Measurements from ENCODE around the gene WDR49.

Gene WDR49

DNA sequence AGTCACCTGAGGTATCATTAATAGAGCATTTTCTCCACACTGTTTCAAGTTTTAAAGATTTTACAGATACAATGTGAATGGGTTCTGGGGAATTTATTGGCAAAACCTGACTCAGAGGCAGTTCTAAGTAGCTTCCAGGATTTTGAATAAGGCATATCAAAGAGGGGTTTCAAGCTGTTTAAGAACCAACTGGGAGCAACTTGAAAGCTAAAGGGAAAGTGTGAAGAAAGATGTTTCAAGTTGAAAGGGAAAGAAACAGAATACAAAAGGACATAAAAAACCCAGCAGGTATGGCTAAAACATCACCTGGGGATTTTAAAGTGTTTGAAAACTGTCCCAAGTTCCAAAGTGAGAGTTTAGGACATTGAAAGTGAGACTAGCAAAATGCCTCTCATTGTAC, 162.1 kb downstream of the WDR49 start:
- H3K4me3 ChIP-seq (ENCODE audit: low read depth, low read length), result no peak overlapping the region

DNA sequence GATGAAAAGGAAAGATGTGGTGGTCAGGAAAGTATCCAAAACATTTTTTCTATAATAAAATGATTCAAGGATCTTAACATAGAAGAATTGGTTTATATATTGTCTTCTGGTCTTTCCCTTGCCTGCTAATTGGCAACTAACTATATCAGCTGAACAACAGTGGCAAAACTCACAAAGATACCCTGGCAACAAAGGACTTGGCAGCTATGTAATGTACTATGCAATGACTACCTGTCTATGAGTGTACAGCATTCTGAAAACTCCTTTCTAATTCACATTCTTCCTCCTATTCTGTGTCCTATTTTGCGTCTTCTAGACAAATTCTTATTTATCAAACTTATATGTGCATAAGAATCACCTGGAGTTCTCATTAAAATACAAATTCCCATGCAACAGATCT, 164.2 kb downstream of the WDR49 start:
- no peak overlapping the region for H3K4me3 ChIP-seq (ENCODE audit: low read depth, low read length)

DNA sequence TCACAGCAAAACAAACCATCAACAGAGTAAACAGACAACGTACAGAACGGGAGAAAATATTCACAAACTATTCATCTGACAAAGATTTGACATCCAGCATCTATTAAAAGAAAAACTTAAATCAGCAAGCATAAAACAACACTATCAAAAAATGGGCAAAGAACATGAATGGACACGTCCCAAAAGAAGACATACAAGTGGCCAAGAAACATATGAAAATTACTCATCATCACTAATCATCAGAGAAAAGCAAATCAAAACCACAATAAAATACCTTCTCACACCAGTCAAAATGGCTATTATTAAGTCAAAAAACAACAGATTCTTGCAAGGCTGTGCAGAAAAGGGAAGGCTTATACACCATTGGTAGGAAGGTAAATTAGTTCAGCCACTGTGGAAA, 166.2 kb downstream of the WDR49 start:
- no peak overlapping the region for H3K4me3 ChIP-seq (ENCODE audit: low read depth, low read length)

DNA sequence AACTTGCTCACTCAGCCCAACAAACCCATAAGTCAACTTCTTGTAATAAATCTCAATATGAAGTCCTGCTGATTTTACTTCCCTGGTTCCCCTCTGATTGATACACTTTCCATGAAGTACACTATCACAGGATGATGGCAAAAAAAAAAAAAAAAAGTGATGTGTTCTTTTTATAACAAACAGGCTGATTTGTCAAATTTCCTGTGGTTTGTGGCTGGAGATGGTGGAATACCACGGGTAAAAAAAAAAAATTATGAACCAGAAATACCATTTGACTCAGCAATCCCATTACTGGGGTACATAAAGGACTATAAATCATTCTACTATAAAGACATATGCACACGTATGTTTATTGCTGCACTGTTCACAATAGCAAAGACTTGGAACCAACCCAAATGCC, 169.2 kb downstream of the WDR49 start:
- no peak overlapping the region for H3K4me3 ChIP-seq (ENCODE audit: low read depth, low read length)

DNA sequence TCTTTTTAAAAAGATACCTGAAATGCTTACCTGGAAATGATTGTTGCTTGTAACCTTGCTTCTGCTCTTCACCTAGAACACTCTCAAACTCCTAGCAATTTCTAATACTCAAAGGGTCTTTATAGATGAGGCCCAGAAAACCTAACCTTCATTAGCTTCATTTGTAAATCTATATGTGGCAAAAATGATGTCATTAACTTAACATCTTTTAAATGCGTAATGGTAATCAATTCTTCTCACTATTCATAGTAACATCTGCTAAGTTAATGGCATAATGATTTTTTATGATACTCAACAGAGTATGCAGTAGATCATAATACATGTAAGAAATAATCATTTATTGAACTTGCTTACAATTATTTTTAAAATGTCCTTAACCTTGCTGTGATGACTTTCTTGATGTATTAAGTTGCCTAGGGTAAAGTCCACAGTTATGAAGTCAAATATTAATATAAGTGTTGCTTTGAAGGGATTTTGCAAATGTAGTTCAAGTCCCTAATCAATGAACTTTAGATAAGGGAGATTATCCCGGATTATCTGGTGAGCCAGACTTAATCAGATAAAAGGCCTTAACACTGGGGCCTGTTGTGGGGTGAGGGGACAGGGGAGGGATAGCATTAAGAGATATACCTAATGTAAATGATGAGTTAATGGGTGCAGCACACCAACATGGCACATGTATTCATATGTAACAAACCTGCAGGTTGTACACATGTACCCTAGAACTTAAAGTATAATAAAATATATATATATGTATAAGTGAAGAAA, 169.8 kb downstream of the WDR49 start:
- H3K4me3 ChIP-seq (ENCODE audit: low read depth, low read length), result no peak overlapping the region

DNA sequence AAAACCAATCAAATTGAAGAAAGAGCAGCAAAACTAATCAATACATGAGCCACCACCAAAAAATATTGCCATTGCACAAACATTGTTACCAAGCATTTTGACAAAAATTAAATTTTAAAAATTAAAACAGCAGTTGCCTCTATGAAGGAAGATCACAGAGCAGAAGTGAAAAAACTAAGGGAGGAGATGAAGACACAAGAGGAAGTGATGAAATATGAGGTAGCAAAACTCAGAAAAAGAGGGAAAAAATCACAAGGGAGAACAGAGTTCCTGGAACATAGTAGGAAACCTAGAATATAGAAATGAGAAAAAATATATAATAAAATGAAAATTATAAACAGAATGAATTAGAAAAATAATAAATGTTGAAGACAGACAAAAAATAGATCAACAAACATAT, 172.6 kb downstream of the WDR49 start:
- H3K4me3 ChIP-seq (ENCODE audit: low read depth, low read length), result no peak overlapping the region

DNA sequence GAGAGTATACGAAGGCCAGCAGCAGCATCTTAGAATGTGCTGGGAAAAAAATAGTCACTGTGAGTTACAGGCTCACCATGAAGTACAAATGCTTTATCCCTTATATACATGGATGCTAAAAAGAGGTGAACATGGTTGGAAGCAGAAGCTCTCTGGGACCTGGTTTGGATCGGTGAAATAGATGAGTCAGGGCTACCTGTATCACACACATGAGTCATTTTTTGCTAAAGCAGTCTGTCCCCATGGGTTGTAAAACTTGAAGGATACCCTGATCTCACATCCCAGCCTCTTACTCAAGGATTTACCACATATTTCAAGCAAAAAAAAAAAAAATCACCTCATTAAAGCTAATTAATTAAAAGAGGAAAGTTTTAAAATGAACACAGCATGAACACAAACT, 173.0 kb downstream of the WDR49 start:
- no peak overlapping the region for H3K4me3 ChIP-seq (ENCODE audit: low read depth, low read length)

DNA sequence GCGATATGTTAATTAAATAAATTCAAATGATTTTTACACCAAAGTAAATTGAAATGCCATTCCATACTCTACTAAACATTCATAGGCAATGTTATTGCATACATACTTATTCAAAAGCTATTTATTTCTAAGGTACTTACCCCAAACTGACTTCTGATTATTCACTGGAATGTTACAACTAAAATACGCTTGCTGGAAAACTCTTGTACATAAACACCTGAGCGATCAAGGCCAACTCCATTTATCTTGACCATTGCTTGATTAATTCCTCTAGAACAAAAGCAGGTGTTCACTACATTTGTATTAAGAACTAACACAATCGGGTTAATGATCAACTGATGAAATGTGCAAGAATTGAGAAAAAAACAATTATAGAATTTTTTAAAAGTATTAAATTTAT, 179.9 kb downstream of the WDR49 start, which contains the start of gene SERPINI2:
SERPINI2 (minus strand) TSS at position 180 of the 400 bp plus-strand sequence. CDS start 2,208 bp downstream, outside the sequence.
- H3K4me3 ChIP-seq (ENCODE audit: low read depth, low read length), result no peak within 1 kb of the TSS

DNA sequence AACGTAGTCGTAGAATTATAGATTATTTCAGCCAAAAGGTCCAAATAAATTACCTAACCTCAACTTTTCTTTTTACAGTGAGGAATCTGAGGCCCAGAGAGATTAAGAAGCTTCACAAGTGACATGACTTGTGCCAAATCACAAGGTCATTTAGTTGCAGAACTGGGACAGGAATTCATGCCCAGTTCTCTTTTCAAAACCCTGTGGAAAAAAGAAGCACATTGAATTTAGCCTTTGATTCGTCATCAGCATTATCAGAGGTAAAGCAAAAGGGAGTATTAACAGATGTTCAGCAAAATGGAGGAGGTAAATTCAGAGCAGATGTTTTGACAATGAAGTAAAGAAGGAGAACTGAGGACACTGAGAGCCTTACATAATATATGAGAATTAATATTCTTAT, 184.4 kb downstream of the WDR49 start:
- H3K4me3 ChIP-seq (ENCODE audit: low read depth, low read length), result no peak overlapping the region

DNA sequence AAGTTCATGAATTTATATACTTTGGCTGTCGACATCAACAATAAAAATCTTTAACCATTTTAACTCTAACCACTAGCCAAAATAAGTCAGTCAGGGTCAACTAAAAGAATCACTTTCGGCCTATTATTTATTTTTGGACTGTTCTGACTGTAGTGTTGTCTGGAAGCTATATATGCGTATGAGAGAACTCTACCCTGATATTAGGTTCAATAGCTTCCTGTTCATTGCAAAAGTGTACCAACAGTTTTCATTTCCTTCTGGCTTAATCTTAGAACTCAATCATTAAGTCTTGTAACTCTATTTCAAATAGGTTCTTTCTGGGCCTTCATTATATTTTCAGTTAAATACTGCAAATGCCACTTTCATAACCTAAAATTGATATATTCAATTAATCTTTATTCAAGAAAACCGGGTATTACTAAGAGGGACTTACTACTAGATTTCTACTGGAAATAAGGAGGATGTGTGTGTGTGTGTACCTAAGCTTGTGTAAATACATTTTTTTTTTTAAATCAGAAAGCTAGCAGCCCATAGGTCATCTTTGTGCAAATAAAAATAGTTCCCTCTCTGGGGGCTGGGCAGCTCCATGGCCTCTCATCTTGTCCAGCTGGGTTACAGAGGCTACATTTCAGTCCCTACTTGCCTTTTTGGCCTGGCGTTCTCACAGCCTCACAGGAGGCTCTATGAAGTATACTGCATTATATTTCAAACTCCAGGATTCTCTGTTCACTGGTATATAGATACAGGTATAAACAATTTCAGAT, 185.7 kb downstream of the WDR49 start:
- H3K4me3 ChIP-seq (ENCODE audit: low read depth, low read length), result no peak overlapping the region

DNA sequence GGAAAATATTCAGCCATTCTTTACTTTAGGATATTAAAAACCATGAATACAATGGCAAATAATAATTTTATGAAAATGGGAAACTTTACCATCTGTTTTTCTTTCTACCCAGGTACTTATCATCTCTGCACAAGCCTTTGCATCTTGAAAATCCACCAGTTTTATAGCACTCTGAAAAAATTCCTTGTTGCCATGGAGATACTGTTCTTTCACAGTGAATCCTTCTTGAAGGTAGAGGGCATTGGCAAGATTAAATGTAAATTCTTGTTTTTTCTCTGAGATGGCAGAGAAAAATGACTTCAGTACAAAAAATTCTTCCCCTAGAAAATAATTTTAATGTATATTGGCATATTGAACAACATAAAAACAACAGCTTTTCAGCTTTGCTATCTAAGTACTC, 186.8 kb downstream of the WDR49 start:
- no peak overlapping the region for H3K4me3 ChIP-seq (ENCODE audit: low read depth, low read length)

DNA sequence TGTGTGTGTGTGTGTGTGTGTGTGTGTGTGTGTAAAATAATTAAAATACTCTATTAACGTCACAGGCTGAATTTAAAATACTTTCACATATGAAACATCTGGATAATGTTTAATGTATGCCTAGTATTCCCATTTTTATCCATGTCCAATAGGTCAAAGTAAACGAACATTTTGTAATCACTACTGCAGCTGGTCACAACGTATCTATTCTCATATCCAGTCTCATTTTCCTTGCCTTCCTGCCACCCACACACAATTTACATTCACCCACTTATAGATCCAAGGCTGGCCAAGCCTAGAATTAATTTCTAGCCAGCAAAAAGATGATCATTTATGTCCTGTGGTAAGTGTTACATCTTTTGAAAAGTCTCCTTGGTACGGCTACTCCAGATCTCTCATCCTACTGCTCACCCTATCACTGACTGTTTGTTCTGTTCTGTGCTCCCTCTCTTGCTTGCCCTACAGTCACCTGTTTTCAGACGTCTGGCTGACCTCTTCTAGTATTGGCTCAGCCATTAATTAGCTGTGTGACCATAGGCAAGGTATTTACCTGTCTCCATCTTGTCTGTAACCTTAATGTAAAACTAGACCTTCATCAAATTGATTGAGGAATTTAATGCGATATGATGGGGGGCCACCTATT, 197.5 kb downstream of the WDR49 start:
- no peak overlapping the region for H3K4me3 ChIP-seq (ENCODE audit: low read depth, low read length)

DNA sequence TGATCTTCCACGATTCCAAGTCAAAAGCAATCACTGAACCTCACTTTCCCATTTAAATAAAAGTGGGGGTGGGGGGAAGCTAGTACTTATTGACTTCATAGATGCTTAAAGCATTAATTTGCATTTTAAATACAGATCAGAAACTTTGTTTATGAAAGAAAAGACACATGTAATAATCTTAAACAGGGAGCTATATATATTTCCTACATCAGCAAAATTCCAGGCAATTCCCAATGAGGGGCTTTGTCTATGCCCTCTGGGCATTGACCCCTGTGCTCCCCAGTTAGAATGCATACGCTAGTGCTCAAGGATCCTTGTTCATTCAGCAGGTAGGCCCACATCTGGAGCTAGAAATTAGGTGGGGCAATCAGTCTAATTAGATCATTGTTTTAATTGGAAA, 199.9 kb downstream of the WDR49 start:
- H3K4me3 ChIP-seq (ENCODE audit: low read depth, low read length), result no peak overlapping the region

DNA sequence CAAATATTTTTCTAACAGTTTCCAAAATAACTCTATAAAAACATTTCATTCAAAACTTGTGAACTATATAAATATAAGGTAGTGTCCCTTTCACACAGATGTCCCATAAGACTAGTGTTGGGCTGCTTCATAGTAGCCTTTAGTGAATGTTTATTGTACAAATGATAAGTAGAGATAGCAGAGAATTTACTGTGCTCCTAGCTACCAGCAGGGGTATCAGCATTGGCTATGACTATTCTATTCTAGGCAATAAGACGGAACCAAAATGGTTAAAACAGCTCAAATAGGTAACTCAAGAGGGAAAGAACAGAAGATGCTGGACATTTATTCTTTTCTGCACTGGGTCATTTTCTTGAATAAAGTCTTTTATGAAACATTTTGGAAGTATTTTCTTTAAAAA, 202.5 kb downstream of the WDR49 start:
- no peak overlapping the region for H3K4me3 ChIP-seq (ENCODE audit: low read depth, low read length)

DNA sequence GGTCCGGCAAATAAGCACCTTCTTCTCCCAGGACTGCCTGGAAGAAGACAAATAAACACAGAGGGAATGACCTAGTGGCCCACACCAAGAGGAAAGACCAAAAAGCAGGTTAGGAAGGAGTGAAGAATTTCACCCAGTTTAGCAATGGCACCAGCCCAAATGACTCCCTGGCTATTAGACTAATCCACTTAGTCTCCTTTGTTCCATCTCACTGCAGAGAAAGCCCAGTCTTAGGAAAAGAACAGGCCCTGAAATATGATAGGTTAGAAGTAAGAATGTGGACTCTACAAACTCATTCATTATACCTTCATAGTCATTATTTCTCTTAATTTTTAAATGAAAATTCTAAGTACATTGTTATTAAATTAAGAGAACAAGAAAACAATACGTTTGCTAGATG, 203.1 kb downstream of the WDR49 start:
- no peak overlapping the region for H3K4me3 ChIP-seq (ENCODE audit: low read depth, low read length)

DNA sequence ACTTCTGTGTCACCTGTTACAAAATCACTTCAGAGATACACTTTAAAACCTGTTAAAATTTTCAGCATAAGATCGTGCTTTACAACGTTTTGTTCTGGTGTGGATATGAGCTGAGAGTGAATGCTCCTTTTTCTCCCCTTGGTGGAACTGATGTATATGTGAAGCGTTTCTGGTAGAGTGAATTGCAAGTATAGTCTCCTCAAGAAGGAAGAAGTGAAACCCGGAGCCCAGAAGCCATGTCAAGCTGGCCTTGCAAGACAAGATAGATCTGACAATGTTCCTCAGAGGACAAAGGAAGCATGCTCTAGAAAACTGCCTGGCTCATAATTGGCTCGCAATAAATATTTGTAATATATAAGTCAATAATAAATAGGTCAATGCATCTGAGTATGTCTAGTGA, 203.5 kb downstream of the WDR49 start:
- no peak overlapping the region for H3K4me3 ChIP-seq (ENCODE audit: low read depth, low read length)

DNA sequence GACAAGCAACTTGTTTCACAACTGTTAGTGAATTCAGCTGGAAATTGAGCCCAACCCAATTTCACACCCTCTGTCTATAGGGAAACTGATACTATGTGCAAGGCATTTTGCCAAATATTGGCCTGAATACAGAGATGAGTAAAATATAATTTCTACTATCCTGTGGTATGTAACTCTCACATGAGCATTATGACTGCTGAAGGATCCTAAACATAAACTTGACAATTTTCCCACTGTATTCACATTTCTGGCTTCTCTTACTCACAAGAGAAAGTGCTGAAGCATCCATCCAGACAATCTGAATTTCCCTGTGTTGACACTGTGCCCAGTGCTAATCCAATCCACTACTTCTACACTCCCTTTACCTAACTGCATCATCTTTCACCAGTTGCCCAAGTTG, 208.3 kb downstream of the WDR49 start:
- H3K4me3 ChIP-seq (ENCODE audit: low read depth, low read length), result no peak overlapping the region

DNA sequence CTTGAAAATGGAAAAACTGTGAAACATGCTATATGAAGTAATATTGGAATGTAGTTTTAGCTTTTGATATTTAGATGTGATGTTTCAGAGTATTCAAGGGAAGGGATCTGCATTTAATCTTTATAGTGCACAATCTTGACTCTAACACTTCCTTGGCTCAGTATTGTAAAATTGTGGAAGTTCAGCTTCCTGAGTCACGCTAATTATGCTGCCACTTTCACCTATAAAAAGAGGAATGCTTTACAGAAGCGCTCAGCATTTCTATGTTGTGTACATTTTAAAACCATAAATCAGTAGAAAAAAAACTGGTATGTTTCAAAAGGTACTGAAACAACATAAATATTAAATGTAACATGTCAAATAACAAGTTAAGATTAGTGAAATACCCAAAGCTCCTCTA, 212.5 kb downstream of the WDR49 start:
- H3K4me3 ChIP-seq (ENCODE audit: low read depth, low read length), result no peak overlapping the region

DNA sequence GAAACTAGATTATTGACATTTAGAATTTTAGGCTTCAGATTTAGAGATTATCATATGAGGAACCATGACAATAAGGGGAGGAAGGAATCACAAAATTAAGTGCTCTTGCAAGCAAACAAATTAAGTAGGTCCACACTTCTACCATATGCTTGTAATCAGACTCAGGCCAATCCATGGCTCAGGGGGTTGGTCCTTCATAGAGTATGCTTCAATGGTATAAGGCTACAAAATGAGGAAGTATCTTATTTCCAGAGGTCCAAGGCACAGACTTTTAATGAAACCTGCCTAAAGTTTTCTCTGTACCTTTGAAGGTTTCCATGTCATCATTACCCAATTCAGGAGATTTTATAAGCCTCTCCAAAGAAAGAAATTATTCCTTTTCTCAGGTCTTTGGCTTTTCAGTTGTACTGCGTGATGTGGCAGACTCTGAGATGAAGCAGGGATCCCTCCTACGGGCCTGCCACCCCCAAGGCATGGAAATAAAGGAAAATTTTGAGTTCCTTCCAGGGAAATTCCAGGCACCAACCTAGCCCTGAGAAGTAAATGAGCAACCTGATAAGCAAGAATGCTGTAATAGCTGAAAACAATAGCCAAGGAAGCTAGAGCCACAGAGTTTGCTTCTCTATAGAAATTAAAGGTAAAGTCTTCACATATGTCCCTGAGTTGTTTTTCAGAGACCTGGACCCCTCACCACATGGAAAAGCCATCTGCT, 216.2 kb downstream of the WDR49 start:
- no peak overlapping the region for H3K4me3 ChIP-seq (ENCODE audit: low read depth, low read length)

All from iPS-11a (cell line).